GM12878 (cell line): ENCODE results near the gene ARHGEF16. TPM values are rescaled to one million over a fixed set of nuclear protein-coding genes. Genes with fewer than 3 reads are reported as not detected.

Experiments
- ATAC-seq: fragments of 200-7000 bp; cut with Tn5 transposase; 3 replicates; pipeline ENCODE4 v1.9.1; 2020; ENCODE audit warnings: mild to moderate bottlenecking, moderate library complexity
- BruUV-seq: library from RNA; stranded (reverse); fragments of 400-500 nt; replicated peaks from 2 replicates; lab custom pipeline; 2021; lab: Mats Ljungman, UMichigan
- CTCF ChIA-PET: fragments of 300-600 bp; sonication (Branson Sonifier 250); formaldehyde crosslinking; extraction: SDS; loops from one replicate; lab custom pipeline; 2021; ENCODE audit warnings: inconsistent platforms; lab: Yijun Ruan, JAX
- POLR2A ChIA-PET: fragments of 350-600 bp; formaldehyde crosslinking; extraction: SDS; loops from one replicate; lab custom pipeline; 2021; ENCODE audit warnings: inconsistent platforms; lab: Charles Lee
- RAD21 ChIA-PET: fragments of 300-600 bp; sonication (Branson Sonifier 250); formaldehyde crosslinking; loops from one replicate; lab custom pipeline; 2023; ENCODE audit warnings: antibody characterized with exemption; ENCODE audit not compliant: unreplicated experiment; lab: Charles Lee
- SMC1A ChIA-PET: fragments of 300-600 bp; sonication (Branson Sonifier 250); formaldehyde crosslinking; loops from one replicate; lab custom pipeline; 2023; ENCODE audit not compliant: unreplicated experiment, uncharacterized antibody; lab: Charles Lee
- DNase-seq: peaks from one replicate; pipeline ENCODE4 v3.0.0-alpha.2; 2011; ENCODE audit warnings: low read depth, low spot score
- FAIRE-seq: peaks from 3 replicates; lab custom pipeline; 2011; peaks lifted over from hg19 to GRCh38; lab: Jason Lieb, UNC
- H2AFZ ChIP-seq: 2 replicates; pipeline ENCODE4 v1.6.0; 2011; ENCODE audit warnings: low read depth, low read length, control low read depth; ENCODE audit not compliant: control insufficient read depth
- H3K27ac ChIP-seq: 2 replicates; pipeline ENCODE4 v1.5.1; 2011; ENCODE audit warnings: control low read depth; ENCODE audit not compliant: control insufficient read depth, insufficient read depth
- H3K27me3 ChIP-seq, 2 experiments: replicated peaks in 1 of 2; 2 replicates each; pipeline versions ENCODE4 v1.6.0 to v1.6.1; 2011; ENCODE audit warnings: low read length in 1 of 2; ENCODE audit not compliant: control insufficient read depth in 2 of 2, insufficient read depth in 2 of 2
- H3K36me3 ChIP-seq, 2 experiments: 2 replicates each; pipeline ENCODE4 v1.5.1; 2011; ENCODE audit warnings: low read length in 1 of 2; ENCODE audit not compliant: control insufficient read depth in 2 of 2, insufficient read depth in 2 of 2
- H3K4me1 ChIP-seq: 2 replicates; pipeline ENCODE4 v1.6.1; 2011; ENCODE audit warnings: mild to moderate bottlenecking, low read length, moderate library complexity, mixed read lengths; ENCODE audit not compliant: control insufficient read depth, insufficient read depth
- H3K4me2 ChIP-seq: 2 replicates; pipeline ENCODE4 v1.6.0; 2011; ENCODE audit warnings: control low read depth; ENCODE audit not compliant: control insufficient read depth, insufficient read depth
- H3K4me3 ChIP-seq: fragments of 200-600 bp; sonication (generic); 2 replicates; pipeline ENCODE4 v1.5.1; 2016
- H3K79me2 ChIP-seq: 2 replicates; pipeline ENCODE4 v1.6.0; 2011; ENCODE audit warnings: low read length; ENCODE audit not compliant: control insufficient read depth, insufficient read depth
- H3K9ac ChIP-seq: 2 replicates; pipeline ENCODE4 v1.8.0; 2011; ENCODE audit warnings: low read length, control low read depth, mixed read lengths; ENCODE audit not compliant: control insufficient read depth, insufficient read depth
- H3K9me3 ChIP-seq: replicated peaks from 3 replicates; pipeline ENCODE4 v1.5.1; 2011; ENCODE audit warnings: mild to moderate bottlenecking, low read length; ENCODE audit not compliant: control insufficient read depth, insufficient read depth
- H4K20me1 ChIP-seq: 2 replicates; pipeline ENCODE4 v1.6.0; 2011; ENCODE audit not compliant: control insufficient read depth, insufficient read depth
- BRCA1 ChIP-seq: IDR thresholded peaks from 2 replicates; pipeline ENCODE4 v1.6.1; 2011; ENCODE audit warnings: low read depth, low read length, improper control_type of control experiment
- CEBPB ChIP-seq, 2 experiments: fragments of 150-350 bp in 1 of 2; IDR thresholded peaks; 2 replicates each; pipeline ENCODE4 v1.6.1; 2012 to 2014; ENCODE audit warnings: low read depth in 2 of 2, low read length in 2 of 2, borderline replicate concordance in 1 of 2, inconsistent platforms in 1 of 2
- CTCF ChIP-seq, 3 experiments: IDR thresholded peaks in 2 of 3; conservative IDR thresholded peaks in 1 of 3; 2 replicates each; pipeline ENCODE4 v1.5.1; 2011; ENCODE audit warnings: low read depth in 3 of 3, low read length in 3 of 3, mild to moderate bottlenecking in 3 of 3, control low read depth in 2 of 3, moderate library complexity in 2 of 3, inconsistent platforms in 1 of 3, mixed read lengths in 1 of 3; ENCODE audit not compliant: control insufficient read depth in 2 of 3, insufficient read depth in 1 of 3; ENCODE audit errors: extremely low read depth in 1 of 3
- TARDBP ChIP-seq: IDR thresholded peaks from 2 replicates; pipeline ENCODE4 v1.6.1; 2016; ENCODE audit warnings: borderline replicate concordance
- USF1 ChIP-seq: IDR thresholded peaks from 2 replicates; pipeline ENCODE4 v1.6.1; 2011; ENCODE audit warnings: borderline replicate concordance, low read depth, mild to moderate bottlenecking, moderate library complexity, mixed read lengths, low read length; ENCODE audit not compliant: insufficient read depth; ENCODE audit errors: extremely low read length
- WGBS: methylation state at CpG from one replicate; pipeline ENCODE4 v1.1.6; 2016; ENCODE audit warnings: low lambda C conversion rate; ENCODE audit not compliant: insufficient replicate concordance, insufficient coverage; ENCODE audit errors: missing lambda C conversion rate; 5-methylcytosine and 5-hydroxymethylcytosine counted together
- in situ Hi-C: fragments of 300-500 bp; cut with MboI; formaldehyde crosslinking; loops from 9 replicates; pipeline ENCODE4 v1.14.3; 2018; ENCODE audit warnings: mixed read lengths
- intact Hi-C: fragments of 100-400 bp; cut with micrococcal nuclease; formaldehyde crosslinking; loops from one replicate; pipeline ENCODE4 v1.14.2; 2022; ENCODE audit not compliant: unreplicated experiment
- polyA plus RNA-seq, 11 experiments: library from polyadenylated mRNA; depleted of rRNA in 4 of 11; unstranded in 6 of 11; stranded (reverse) in 5 of 11; fragments of >200 nt; fragmentation: Nextera tagmentation in 4 of 11; fragmentation: Illumina TruSeq in 1 of 11; extraction: Ambion mirVana in 4 of 11; extraction: Trizol in 1 of 11; gene quantifications; 1 replicate in 1 of 11; 2 replicates in 10 of 11; pipeline versions ENCODE4 v1.2.1 to v1.2.3, GENCODE V29; 2011 to 2016; ENCODE audit warnings: inconsistent platforms in 2 of 11, missing spikeins in 2 of 11, low read depth in 1 of 11
- total RNA-seq, 4 experiments: library from RNA; depleted of rRNA in 3 of 4; stranded (reverse); fragments of >200 nt in 3 of 4; fragmentation: Illumina TruSeq in 1 of 4; extraction: Trizol in 1 of 4; gene quantifications; 2 replicates each; pipeline versions ENCODE4 v1.2.1 to v1.2.3, GENCODE V29; 2013 to 2021

ARHGEF16 gene
- total and polyA plus RNA-seq, 10 of the 15 experiments (the other 5 are each of a cell fraction or from before 2014, with no cell fraction given): not detected

GRCh38 chr1:3404801-3405200, 49.7 kb upstream of the ARHGEF16 start:
- no TSS peak for BruUV-seq
- ATAC-seq (no peak), FAIRE-seq (no peak), DNase-seq (no peak)
- H4K20me1 ChIP-seq: no peaks in the 10 kb centered on the region
- CTCF ChIA-PET: no interaction called here
- H3K79me2 ChIP-seq: no peaks in the 10 kb centered on the region
- in situ Hi-C loops (no loop called here), intact Hi-C loops (no loop called here)
- H3K9me3 ChIP-seq: no peaks in the 10 kb centered on the region; the same call in 2 of the 3 replicates
- WGBS: 54% methylated on average over 27 of the region's 27 CpGs
- no peak overlapping the region for H3K4me3 ChIP-seq
- no peaks in the 10 kb centered on the region; a peak in 1 of 4 replicates for H3K36me3 ChIP-seq
- no peak overlapping the region for H3K27ac ChIP-seq
- no peak overlapping the region for H3K9ac ChIP-seq
- H3K4me2 ChIP-seq: no peak overlapping the region
- POLR2A ChIA-PET: no interaction called here
- RAD21 ChIA-PET: no interaction called here
- no peaks in the 10 kb centered on the region for H3K27me3 ChIP-seq
- SMC1A ChIA-PET: no interaction called here
- no peaks in the 10 kb centered on the region for H3K4me1 ChIP-seq
- H2AFZ ChIP-seq: no peak overlapping the region
- TF ChIP-seq CTCF (IDR thresholded peaks at IDR 0.05 in 2 of 3, conservative IDR thresholded peaks at IDR 0.05 in 1 of 3; ENCODE audit: control insufficient read depth in 2 of 3, extremely low read depth in 1 of 3, insufficient read depth in 1 of 3, low read depth in 3 of 3, low read length in 3 of 3): no peak
- TF ChIP-seq TARDBP: no peak
- no peak for TF ChIP-seq CEBPB (IDR thresholded peaks at IDR 0.05; ENCODE audit: borderline replicate concordance in 1 of 2, low read depth in 2 of 2, low read length in 2 of 2)
- TF ChIP-seq BRCA1: no peak
- no peak for TF ChIP-seq USF1
